ENCODE measurements around the gene ZNF71.

The ZNF71 gene

DNA sequence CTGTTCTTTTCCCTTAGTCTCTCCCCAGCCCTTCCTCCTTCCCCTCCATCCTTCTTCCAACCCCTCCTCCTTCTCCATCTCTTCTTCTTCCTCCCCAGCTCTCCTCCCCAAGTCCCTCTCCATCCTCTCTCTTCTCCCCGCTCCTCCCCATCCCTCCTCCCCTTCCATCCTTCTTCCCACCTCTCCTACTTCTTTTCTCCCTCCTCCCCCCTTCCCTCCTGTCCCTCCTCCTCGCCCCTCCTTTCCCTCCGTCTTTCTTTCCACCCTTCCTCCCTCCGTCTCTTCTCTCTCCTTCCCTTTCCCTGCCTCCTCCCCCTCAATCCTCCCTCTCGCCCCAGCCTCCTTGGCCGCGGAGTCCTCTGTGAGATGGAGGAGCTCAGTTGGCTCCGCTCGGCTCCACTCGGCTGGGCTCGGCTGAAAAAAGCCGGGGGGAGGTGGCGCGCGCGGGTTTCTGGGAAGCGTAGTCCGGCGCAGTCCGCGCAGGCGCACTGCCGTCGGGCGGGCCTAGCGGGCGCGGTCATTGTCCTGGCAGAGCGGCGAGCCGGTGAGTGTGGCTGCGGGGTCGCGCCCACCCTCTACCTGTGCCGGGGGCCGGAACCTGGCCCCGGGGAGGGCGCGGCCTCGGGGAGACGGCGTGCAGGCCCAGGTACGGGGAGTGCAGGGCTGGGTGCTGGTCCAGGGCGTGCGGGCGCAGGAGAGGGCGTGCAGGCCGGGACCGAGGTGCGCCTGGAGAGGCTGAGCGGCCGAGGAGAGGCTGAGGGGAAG, at the start of gene ZNF71:
Gene ZNF71, plus strand, starts transcription at position 520 of the 765 bp plus-strand sequence. CDS start 6,257 bp downstream, outside the sequence.
- DNase-seq, result peak; percentile 88 to 90

DNA sequence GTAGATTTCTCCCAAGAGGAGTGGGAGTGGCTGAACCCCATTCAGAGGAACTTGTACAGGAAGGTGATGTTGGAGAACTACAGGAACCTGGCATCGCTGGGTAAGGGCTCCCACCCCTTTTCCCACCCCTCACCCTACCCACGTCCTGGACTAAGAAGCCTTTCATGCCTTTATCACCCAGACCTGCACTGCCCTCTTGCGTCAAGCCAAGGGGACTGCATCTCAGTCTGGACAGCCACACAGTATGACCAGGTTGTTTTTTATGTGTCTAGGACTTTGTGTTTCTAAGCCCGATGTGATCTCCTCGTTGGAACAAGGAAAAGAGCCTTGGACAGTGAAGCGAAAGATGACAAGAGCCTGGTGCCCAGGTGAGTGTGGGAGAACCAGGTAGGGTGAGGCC, 47.6 kb upstream of the ZNF71 start:
- no peak for DNase-seq

- no peak for DNase-seq
Observed at GRCh38 chr19:56554272-56554869, 40.7 kb upstream of the ZNF71 start.

DNA sequence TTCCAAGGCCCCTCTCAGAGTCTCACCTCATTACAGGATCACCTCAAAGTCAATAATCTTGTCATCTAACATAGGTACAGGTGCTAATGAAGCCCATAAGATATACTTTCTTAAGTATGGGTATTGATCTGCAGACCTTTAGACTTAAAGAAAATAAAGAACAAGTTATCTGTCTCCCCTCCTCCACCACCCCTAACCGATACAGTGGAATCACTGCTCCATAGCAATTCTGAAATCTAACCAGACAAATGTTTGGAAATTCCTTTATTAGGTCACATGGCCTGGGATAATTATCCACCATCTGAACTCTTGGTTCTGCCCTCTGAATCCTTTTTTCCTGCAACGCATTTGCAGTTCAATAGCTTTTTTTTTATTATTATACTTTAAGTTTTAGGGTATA, 32.3 kb upstream of the ZNF71 start:
- no peak for DNase-seq

DNA sequence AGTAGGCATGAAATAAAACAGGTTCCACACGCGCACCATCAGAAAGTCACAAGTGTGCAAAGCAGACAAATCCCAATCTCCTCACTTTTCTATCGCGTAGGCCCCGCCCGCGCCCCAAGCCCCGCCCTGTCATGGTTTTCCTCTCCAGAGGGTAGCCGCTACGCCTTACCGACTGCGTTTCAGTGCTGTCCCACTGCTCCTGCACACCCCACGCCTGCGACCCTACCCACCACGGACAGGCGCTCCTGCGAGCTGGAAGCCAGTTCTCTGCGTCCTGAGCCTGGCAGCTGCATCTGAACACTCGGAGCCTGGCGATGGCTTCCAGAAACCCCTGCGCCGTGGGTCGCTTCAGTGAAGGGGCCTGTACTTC, 28.2 kb upstream of the ZNF71 start:
- DNase-seq, result peak in 1 of 2 donors; percentile 12

GRCh38 chr19:56567274-56568120, 27.6 kb upstream of the ZNF71 start, which contains the start of gene ZNF470:
TSS of gene ZNF470 (plus strand) at chr19:56567468. CDS start at chr19:56570312, 2,844 bp downstream.
- DNase-seq, result peak; percentile 90

- DNase-seq, result no peak
Observed at GRCh38 chr19:56572589-56572988, 22.5 kb upstream of the ZNF71 start.

DNA sequence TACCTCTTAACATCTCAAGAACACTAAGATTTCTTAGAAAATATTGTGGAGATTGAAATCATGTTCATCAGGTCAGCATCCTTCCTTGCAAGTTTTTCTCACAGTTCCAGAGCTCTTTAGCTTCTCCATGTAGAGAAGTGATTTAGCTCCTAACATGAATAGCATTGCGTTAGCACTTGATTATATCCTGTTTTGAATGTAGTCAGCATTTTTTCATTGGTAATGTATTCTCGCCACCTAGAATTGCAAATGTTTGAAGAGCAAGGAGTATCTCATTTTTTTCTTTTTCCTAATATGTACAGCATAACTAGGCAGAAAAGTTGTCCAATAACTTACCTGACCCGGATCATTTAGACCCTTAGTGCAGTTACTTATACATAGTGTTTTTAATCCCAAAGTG, 21.2 kb upstream of the ZNF71 start:
- no peak for DNase-seq

GRCh38 chr19:56577719-56578602, 17.1 kb upstream of the ZNF71 start:
- no peak for DNase-seq

DNA sequence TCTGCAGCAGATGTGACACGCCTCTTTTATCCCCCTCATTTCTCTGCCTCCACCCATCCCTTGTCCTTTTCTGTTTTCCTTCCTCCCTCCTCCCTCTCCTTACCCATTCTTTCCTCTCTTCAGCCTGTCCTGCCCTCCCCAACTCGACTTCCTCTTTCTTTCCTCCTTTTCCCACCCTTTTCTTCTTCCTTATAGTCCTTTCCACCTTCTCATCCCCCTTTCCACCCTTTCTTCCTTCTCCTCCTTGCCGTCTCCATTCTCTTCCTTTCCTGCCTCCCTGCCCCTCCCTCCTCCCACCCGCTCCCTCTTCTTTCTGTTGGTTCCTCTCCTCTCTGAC, 688 bp upstream of the ZNF71 start:
- no peak for DNase-seq

DNA sequence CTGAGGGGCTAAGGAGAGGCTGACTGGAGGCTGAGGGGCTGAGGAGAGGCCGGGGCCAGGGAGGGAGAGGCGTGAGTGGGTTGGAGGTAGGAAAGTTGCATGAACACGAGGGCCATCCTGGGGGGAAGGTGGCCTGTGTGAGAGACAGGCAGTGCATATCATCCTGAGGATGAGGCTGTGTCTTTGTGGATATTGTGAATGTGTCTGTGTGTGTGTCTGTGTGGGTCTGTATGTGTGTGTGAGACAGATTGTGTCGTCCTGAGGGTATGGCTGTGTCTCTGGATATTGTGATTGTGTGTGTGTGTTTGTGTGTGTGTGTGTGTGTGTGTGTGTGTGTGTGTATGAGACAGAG, 422 bp downstream of the ZNF71 start:
- DNase-seq, result no peak

DNA sequence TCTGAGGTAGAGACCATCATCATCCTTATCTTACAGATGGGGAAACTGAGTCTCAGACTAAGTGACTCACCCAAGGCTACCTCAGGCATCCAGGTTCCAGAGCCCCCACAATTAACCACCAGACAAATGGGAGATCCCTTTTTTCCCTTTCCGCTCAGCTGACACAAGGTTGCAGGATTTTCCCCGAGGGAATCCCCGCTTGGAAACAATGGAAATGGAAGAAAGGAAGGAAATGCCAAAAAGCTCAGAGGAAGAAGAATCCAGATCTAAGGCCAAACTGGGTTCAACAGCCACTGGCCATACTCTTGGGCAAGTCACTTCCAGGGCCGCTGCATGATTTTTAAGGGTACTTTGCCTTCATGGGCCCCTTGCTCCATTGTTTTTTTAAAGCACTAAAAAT, 1.6 kb downstream of the ZNF71 start:
- DNase-seq, result no peak

DNA sequence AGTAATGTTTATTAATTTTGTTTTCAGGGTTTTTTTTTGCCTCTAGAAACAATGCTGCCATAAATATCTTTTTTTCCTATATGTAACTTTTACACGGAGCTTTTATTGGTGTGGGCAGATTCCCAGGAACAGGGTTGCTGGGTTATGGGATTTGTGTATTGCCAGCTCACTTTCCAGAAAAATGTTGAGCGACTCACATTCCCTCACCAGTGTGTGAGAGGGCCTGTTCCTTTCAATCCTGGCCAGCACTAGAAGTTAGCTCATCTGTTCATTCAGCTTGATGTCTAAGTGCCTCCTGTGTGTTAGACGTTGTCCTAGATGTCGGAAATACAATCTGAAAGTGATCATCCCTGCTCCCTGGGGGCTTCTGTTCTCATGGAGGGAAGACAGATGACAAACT, 2.6 kb downstream of the ZNF71 start:
- DNase-seq, result no peak

DNA sequence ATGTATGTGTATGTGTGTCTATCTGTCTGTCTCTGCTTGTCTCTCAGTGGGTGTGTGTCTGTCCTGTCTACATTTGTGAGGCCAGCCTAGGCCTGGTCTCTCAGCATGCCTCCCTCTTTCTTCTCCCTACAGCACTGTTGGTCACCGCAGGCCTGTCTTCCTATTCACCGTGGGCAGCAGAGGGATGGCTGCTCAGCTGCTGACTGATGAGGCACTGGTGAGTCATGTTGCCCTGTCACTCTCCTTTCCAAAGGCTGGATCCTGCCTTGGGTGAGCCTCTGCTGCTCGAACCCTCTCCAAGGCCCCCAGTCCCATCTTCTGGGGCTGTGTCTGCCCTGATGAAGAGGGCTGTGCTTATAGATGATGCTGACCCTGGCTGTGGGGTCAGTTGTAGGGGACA, 6.3 kb downstream of the ZNF71 start:
- DNase-seq, result no peak

DNA sequence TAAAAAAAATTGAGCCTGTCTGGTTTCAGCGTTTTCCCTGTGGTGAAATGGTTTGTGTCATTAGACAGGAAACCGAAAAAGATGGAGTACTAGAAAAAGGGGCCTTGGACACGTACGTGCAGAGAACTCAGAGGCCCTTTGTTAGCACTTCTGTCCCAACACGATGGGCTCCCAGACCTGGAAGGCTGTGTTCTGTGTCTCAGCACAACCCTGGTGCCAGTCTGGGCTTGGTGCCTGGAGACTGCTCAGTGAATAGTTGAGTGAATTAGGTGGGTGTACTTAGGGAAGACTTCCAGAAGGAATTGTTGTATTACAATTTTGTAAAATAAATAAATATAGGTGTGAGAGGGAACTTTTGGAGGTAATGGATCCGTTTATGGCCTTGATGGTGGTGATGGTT, 8.7 kb downstream of the ZNF71 start:
- DNase-seq, result no peak

GRCh38 chr19:56608274-56608964, 13.3 kb downstream of the ZNF71 start:
- DNase-seq, result no peak

DNA sequence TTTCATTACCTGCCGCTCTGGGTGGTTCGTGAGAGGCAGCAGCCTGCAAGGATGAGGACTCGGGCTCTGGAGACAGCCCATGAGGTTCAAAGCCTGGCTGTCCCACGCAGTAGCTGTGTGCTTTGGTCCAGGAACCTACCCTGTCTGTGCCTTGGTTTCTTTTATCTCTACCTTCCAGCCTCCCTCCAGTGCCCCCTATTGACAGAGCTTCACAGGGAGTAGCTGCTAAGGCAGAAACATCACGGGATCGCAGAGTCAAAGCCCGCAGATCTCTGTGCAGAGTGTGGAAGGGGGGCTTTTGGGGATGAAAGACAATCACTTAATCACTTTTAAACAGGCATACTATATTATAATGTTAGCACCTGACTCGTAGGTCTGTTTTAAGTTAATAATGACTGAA, 16.2 kb downstream of the ZNF71 start:
- DNase-seq, result no peak

- no peak for DNase-seq
Observed at GRCh38 chr19:56612737-56613136, 17.6 kb downstream of the ZNF71 start.

- no peak for DNase-seq
Observed at GRCh38 chr19:56613639-56614038, 18.5 kb downstream of the ZNF71 start.

DNA sequence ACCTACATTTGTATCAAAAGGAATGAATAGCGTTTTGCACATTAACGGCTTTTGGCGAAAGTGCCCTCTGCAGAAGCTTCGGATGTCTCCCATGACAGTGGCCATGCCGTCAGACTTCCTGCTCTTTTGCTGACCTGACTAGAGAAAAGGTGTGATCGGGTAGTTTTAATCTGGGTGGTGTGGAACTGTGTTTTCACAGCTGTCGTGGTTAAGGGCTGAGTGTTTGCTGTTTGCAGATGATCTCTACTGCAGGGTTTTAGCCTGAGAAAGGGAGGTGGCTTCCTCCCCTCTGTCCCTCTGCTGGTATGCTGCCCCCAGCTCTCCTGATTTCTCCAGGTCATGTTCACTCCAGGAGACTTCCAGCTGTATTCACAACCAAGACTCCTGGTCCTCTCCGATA, 22.4 kb downstream of the ZNF71 start:
- DNase-seq, result no peak

- no peak for DNase-seq
Observed at GRCh38 chr19:56619121-56619520, 24.0 kb downstream of the ZNF71 start.

GRCh38 chr19:56622374-56622773, 27.3 kb downstream of the ZNF71 start:
- DNase-seq, result no peak

All from CD4-positive, alpha-beta T cell treated with Interleukin-4 for 1 hour (primary cell).